Naive B cell (primary cell): ENCODE results near the gene JAK1. TPM values are rescaled to one million over a fixed set of nuclear protein-coding genes. Genes with fewer than 3 reads are reported as not detected.
A peak's percentile ranks its signal among the peaks of the same experiment; 100 is the strongest.

ENCODE experiments used
- ATAC-seq, 2 donors: fragments of 150-1000 bp; cut with Tn5 transposase; 2 replicates each; pipeline ENCODE4 v1.10.0; 2021; ENCODE audit warnings: low read depth in 2 of 2, mild to moderate bottlenecking in 2 of 2, moderate library complexity in 2 of 2
- DNase-seq: peaks from one replicate; pipeline ENCODE4 v3.0.0; 2022
- H3K27ac Mint-ChIP-seq, 6 donors: one replicate each; pipeline ENCODE4 v1.8.0; 2020 to 2022; ENCODE audit warnings: mild to moderate bottlenecking in 6 of 6, mixed read lengths in 6 of 6, moderate library complexity in 5 of 6, inconsistent platforms in 2 of 6
- H3K27me3 Mint-ChIP-seq, 3 donors: one replicate each; pipeline ENCODE4 v1.8.0; 2021 to 2022; ENCODE audit warnings: mixed read lengths in 3 of 3, mild to moderate bottlenecking in 1 of 3
- H3K36me3 Mint-ChIP-seq, 2 donors: one replicate each; pipeline ENCODE4 v1.8.0; 2020 to 2022; ENCODE audit warnings: mixed read lengths in 2 of 2, inconsistent platforms in 1 of 2, mild to moderate bottlenecking in 1 of 2
- H3K4me1 Mint-ChIP-seq, 3 donors: one replicate each; pipeline ENCODE4 v1.8.0; 2020 to 2022; ENCODE audit warnings: mixed read lengths in 3 of 3, inconsistent platforms in 1 of 3, mild to moderate bottlenecking in 1 of 3, moderate library complexity in 1 of 3
- H3K4me3 Mint-ChIP-seq, 8 donors: one replicate each; pipeline ENCODE4 v1.8.0; 2020 to 2022; ENCODE audit warnings: mild to moderate bottlenecking in 8 of 8, mixed read lengths in 8 of 8, moderate library complexity in 8 of 8, inconsistent platforms in 2 of 8
- H3K9me3 Mint-ChIP-seq, 7 donors: one replicate each; pipeline ENCODE4 v1.8.0; 2020 to 2022; ENCODE audit warnings: mixed read lengths in 7 of 7, mild to moderate bottlenecking in 5 of 7, inconsistent platforms in 2 of 7, moderate library complexity in 1 of 7
- polyA plus RNA-seq, 6 donors: library from polyadenylated mRNA; unstranded; fragments of 300-500 nt; fragmentation: Illumina TruSeq; gene quantifications; one replicate each; pipeline ENCODE4 v1.2.3, GENCODE V29; 2021; ENCODE audit warnings: low read depth in 6 of 6

JAK1 gene
- polyA plus RNA-seq, 6 donors from 2014 or later = 182 to 259 (median 194) TPM

- Mint-ChIP-seq H3K4me1 (peaks cover 9 to 13% (median 12%) of the 10 kb centered on the region in 3 donors), H3K4me3 (no peak overlapping the region), H3K27ac (no peak overlapping the region), H3K36me3 (peaks cover 5 to 19% of the 10 kb centered on the region in 2 donors), H3K27me3 (peaks cover 0 to 5% (median 0%) of the 10 kb centered on the region in 3 donors), H3K9me3 (peaks cover 3 to 17% (median 7%) of the 10 kb centered on the region in 7 donors)
- DNase-seq (no peak), ATAC-seq (no peak)
These were observed 30.4 kb upstream of the JAK1 start for GRCh38 chr1:64996541-64997257.

GRCh38 chr1:64995316-64995715 lies 29.0 kb upstream of the JAK1 start:
- DNase-seq = no peak
- Mint-ChIP-seq H3K27ac (no peak overlapping the region), H3K4me1 (peaks cover 0 to 6% (median 0%) of the 10 kb centered on the region in 3 donors), H3K9me3 (peaks cover 3 to 17% (median 7%) of the 10 kb centered on the region in 7 donors), H3K27me3 (no peaks in the 10 kb centered on the region), H3K4me3 (no peak overlapping the region), H3K36me3 (peaks cover 5 to 19% of the 10 kb centered on the region in 2 donors)
- no peak for ATAC-seq

- Mint-ChIP-seq H3K4me1 (peaks cover 13 to 26% (median 17%) of the 10 kb centered on the region in 3 donors), H3K27me3 (no peaks in the 10 kb centered on the region), H3K27ac (peak overlapping the region in 1 of 6 donors; percentile 40), H3K36me3 (no peaks in the 10 kb centered on the region), H3K9me3 (no peaks in the 10 kb centered on the region), H3K4me3 (no peak overlapping the region)
- peak; percentile 49 to 64 for ATAC-seq
- DNase-seq = no peak
These were observed 20.8 kb upstream of the JAK1 start for GRCh38 chr1:64986903-64987871.

GRCh38 chr1:64984737-64985136 lies 18.4 kb upstream of the JAK1 start:
- DNase-seq = no peak
- no peaks in the 10 kb centered on the region for H3K27me3 Mint-ChIP-seq
- no peak for ATAC-seq
- no peak overlapping the region for H3K4me3 Mint-ChIP-seq
- H3K9me3 Mint-ChIP-seq = peaks cover 0 to 8% (median 0%) of the 10 kb centered on the region in 7 donors
- H3K4me1 Mint-ChIP-seq = peaks cover 13 to 26% (median 17%) of the 10 kb centered on the region in 3 donors
- peak overlapping the region in 1 of 6 donors; percentile 67 for H3K27ac Mint-ChIP-seq
- H3K36me3 Mint-ChIP-seq = no peaks in the 10 kb centered on the region

- Mint-ChIP-seq H3K27me3 (no peaks in the 10 kb centered on the region), H3K9me3 (peaks cover 0 to 8% (median 0%) of the 10 kb centered on the region in 7 donors), H3K27ac (no peak overlapping the region), H3K4me1 (peaks cover 13 to 26% (median 17%) of the 10 kb centered on the region in 3 donors), H3K4me3 (no peak overlapping the region), H3K36me3 (no peaks in the 10 kb centered on the region)
- DNase-seq (no peak), ATAC-seq (no peak)
These were observed 17.8 kb upstream of the JAK1 start for GRCh38 chr1:64984106-64984505.

- ATAC-seq = no peak
- H3K27me3 Mint-ChIP-seq = no peaks in the 10 kb centered on the region
- peaks cover 0 to 8% (median 0%) of the 10 kb centered on the region in 7 donors for H3K9me3 Mint-ChIP-seq
- no peak overlapping the region for H3K4me3 Mint-ChIP-seq
- H3K4me1 Mint-ChIP-seq = peaks cover 12 to 23% (median 17%) of the 10 kb centered on the region in 3 donors
- no peak overlapping the region for H3K27ac Mint-ChIP-seq
- H3K36me3 Mint-ChIP-seq = no peaks in the 10 kb centered on the region
- DNase-seq = no peak
These were observed 16.8 kb upstream of the JAK1 start for GRCh38 chr1:64983110-64983509.

- ATAC-seq (no peak), DNase-seq (no peak)
- no peak overlapping the region for H3K27ac Mint-ChIP-seq
- peaks cover 0 to 8% (median 0%) of the 10 kb centered on the region in 7 donors for H3K9me3 Mint-ChIP-seq
- no peaks in the 10 kb centered on the region for H3K27me3 Mint-ChIP-seq
- H3K4me1 Mint-ChIP-seq = peaks cover under 1 to 11% (median 6%) of the 10 kb centered on the region in 3 donors
- no peak overlapping the region for H3K4me3 Mint-ChIP-seq
- H3K36me3 Mint-ChIP-seq = no peaks in the 10 kb centered on the region
These were observed 15.5 kb upstream of the JAK1 start for GRCh38 chr1:64981601-64982533.

- Mint-ChIP-seq H3K27me3 (no peaks in the 10 kb centered on the region), H3K36me3 (no peaks in the 10 kb centered on the region), H3K9me3 (peaks cover 0 to 8% (median 0%) of the 10 kb centered on the region in 7 donors), H3K27ac (peak overlapping the region in 2 of 6 donors; percentile 62 to 81), H3K4me3 (peak overlapping the region in 1 of 8 donors; percentile 13), H3K4me1 (peaks cover 0 to 10% (median 6%) of the 10 kb centered on the region in 3 donors)
- ATAC-seq = no peak
- DNase-seq = no peak
These were observed 14.6 kb upstream of the JAK1 start for GRCh38 chr1:64980745-64981600.

GRCh38 chr1:64979358-64979757 lies 13.0 kb upstream of the JAK1 start:
- Mint-ChIP-seq H3K27me3 (no peaks in the 10 kb centered on the region), H3K27ac (no peak overlapping the region), H3K36me3 (no peaks in the 10 kb centered on the region), H3K4me1 (peaks cover 0 to 6% (median 6%) of the 10 kb centered on the region in 3 donors), H3K9me3 (peaks cover 0 to 8% (median 0%) of the 10 kb centered on the region in 7 donors), H3K4me3 (no peak overlapping the region)
- DNase-seq = no peak
- no peak for ATAC-seq

- DNase-seq (no peak), ATAC-seq (no peak)
- no peak overlapping the region for H3K4me3 Mint-ChIP-seq
- no peaks in the 10 kb centered on the region for H3K36me3 Mint-ChIP-seq
- H3K27me3 Mint-ChIP-seq = no peaks in the 10 kb centered on the region
- H3K27ac Mint-ChIP-seq = no peak overlapping the region
- H3K4me1 Mint-ChIP-seq = peaks cover 0 to 4% (median 0%) of the 10 kb centered on the region in 3 donors
- H3K9me3 Mint-ChIP-seq = peaks cover 0 to 8% (median 0%) of the 10 kb centered on the region in 7 donors
These were observed 10.0 kb upstream of the JAK1 start for GRCh38 chr1:64976361-64976760.

GRCh38 chr1:64975740-64976139 lies 9.4 kb upstream of the JAK1 start:
- no peaks in the 10 kb centered on the region for H3K36me3 Mint-ChIP-seq
- H3K9me3 Mint-ChIP-seq = peaks cover 0 to 3% (median 0%) of the 10 kb centered on the region in 7 donors

GRCh38 chr1:64975127-64975526 lies 8.8 kb upstream of the JAK1 start:
- DNase-seq (no peak), ATAC-seq (no peak)
- no peaks in the 10 kb centered on the region for H3K36me3 Mint-ChIP-seq
- no peaks in the 10 kb centered on the region for H3K9me3 Mint-ChIP-seq
- no peak overlapping the region for H3K27ac Mint-ChIP-seq
- H3K4me1 Mint-ChIP-seq = peaks cover 0 to 4% (median 0%) of the 10 kb centered on the region in 3 donors
- no peaks in the 10 kb centered on the region for H3K27me3 Mint-ChIP-seq
- no peak overlapping the region for H3K4me3 Mint-ChIP-seq

More at GRCh38 chr1:64975740-64976139, 9.4 kb upstream of the JAK1 start:
- no peak for ATAC-seq
- no peak for DNase-seq
- Mint-ChIP-seq H3K4me3 (no peak overlapping the region), H3K27ac (no peak overlapping the region), H3K27me3 (no peaks in the 10 kb centered on the region), H3K4me1 (peaks cover 0 to 4% (median 0%) of the 10 kb centered on the region in 3 donors)
